CD4-positive, alpha-beta T cell treated with Interleukin-6 for 4 hours (primary cell): ENCODE results near the gene SLIT1.

Source experiments
- DNase-seq: peaks from one replicate; pipeline ENCODE4 v3.0.0-alpha.2; 2020; ENCODE audit warnings: mixed read lengths

SLIT1 gene

DNA sequence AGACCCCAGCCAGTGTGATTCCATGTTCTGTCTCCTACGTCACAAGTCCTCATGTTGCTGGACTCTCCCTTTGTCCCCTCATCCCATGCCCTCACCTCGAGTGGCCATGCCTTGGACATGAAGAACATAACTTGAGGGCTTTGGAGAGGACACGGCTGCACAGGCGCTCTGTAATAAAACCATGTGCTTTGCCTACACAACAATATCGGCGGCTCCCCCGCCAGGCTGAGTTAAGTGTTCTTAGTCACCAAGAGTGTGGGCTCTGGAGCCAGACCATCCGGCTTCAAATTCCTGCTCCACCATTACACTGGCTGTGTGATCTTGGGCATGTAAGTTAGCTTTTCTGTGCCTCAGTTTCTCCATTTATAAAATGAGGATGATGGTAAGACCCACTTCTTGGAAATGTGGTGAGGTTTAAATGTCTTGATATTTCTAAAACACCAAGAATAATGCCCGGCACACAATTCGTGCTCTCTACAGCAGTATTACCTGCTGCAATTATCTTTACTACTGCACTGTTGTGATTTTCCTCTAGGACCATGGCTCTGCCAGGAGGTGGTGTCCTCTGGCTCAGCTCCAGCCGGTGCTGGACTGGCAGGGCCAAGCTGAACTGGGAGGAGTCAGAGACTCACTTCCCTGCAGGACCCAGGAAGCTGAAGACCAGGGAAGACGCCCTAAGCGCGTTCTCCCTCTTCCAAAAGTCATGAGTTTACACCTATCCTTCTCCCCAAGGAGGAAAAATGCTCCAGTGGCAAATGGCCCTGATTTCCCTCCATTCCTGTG is 15.7 kb downstream of the SLIT1 start:
- no peak for DNase-seq

DNA sequence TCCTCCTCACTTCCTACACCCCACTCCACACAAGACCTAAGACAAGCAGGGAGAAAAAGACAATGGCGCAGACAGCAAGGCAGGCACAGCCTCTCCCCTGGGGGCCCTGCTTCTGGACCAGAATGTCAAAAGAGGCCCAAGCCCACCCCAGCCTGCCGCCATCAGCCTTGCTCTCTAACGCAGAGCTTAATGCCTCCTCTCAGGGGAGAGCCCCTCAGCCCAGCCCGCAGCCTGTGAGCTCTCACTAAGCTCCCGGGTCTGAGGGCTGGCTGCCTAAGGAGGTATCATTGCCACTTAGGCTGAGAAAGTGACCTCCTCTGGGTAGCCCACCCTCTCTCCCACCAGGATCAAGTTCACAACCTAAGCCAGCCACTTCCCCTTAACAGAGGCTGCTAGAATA is 16.7 kb downstream of the SLIT1 start:
- DNase-seq = no peak

DNA sequence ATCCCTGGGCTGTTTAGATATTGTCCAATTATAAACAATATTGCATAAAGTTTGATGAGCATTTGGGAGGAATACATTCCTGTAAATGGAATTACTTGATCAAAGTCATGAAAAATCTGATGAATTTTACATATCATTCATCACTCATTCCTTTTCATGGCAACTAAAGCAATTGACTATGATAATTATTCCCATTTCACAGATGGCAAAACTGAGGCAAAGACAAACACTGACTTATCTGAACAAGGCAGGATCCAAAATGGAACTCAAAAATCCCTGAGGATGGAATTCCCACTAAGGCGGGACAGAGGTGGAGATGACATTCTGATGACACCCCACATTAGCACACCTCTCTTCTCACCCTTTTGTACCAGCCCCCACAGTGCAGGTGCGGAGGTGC is 17.1 kb downstream of the SLIT1 start:
- DNase-seq = no peak

DNA sequence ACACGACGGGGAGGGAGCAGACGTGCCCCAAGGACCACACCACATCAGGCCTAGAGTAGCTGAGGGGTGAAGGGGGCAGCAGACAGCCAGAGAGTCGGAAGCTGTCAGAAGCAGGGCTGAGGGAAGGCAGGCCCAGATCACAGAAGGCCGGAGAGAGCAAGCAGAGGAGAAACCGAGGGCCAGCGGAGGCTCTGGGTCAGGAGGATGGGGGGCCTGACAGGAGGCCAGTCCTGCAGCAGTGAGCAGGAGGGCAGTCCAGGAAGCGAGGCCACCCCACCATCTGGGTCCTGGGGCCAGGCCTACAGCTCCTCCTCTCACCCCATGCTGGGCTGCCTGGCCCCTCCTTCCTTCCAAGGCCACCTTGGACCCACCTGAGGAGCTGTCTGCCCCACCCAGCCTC is 20.3 kb downstream of the SLIT1 start:
- no peak for DNase-seq

DNA sequence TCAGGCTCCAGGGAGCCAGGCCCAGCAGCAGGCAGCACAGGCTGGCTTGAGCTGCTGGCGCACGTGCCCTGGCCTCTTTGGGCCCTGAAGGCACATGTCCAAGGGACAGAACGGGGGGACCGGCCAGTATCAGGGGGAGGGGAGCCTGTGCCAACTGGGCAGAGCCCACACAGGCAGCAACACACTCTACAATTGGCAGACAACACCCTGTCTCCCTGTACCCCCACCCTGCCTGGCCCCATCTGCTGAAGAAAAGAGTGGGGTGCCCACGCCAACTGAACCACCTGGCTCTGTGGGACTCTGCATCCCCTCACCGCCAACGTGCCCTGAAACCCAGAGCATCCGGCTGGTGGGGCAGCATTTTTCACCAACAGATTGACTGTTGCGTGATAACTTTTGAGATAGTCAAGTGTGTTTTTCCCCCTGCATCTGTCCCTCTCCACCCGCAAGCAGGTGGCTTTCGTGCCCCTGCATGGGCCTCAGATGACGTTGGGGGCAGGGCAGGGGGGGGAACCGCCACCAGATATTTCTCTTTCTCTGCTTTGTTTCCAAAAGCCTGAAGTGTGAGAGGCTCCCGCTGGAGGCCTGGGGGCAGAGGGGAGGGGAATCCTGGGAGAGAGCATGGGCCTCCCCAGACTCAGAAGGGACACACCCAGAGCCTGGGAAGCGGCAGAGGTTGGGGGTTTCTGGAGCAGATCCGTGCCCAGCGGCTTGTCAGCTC is 21.8 kb downstream of the SLIT1 start:
- DNase-seq = no peak

DNA sequence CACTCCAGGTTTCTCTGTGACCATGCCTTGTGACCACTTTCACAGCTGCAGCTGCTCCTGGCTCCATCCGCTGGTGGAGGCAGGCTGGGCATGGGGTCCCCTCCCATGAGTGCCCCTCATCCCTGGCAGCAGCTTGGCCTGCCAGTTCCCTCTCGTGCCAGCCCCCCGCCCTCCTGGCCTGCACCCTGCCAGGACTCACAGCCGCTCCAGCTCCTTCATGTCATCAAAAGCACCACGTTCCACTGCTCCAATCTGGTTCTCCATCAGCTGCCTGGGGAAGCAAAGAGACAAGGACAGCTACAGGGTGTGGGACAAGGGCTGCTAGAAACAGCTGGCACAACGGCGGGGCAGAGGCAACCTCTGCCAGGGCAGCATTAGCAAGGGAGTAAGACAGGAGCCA is 22.6 kb downstream of the SLIT1 start:
- DNase-seq = no peak

DNA sequence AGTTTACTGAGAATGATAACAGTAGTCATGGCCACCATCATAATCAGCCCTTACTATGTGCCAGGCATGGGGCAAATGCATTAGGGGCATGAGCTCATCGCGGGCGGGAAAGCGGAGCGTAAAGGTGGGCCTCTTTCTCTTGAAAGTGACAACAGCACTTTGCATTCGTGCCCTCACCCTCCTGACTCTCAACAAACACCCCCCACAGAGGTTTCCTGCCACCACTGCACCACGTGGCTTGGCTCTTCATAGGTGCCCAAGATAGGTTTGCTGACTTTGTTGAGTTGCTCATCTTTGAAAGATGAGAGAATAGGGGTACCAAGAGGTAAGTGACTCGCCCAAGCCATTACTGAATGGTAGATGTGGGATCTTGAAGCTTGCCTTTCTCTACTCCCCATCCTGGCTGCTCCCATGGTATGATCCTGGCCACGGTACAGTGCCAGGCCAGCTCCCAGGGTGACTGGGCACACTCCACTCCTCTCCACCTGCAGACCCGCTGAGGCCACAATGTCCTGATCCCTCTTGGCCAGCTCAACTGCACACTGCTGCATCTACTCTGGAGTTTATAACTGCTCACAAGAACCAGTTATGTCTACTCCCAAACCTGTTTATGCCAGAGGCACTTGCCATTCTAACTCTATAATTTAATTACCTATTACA is 26.0 kb downstream of the SLIT1 start:
- DNase-seq = no peak

DNA sequence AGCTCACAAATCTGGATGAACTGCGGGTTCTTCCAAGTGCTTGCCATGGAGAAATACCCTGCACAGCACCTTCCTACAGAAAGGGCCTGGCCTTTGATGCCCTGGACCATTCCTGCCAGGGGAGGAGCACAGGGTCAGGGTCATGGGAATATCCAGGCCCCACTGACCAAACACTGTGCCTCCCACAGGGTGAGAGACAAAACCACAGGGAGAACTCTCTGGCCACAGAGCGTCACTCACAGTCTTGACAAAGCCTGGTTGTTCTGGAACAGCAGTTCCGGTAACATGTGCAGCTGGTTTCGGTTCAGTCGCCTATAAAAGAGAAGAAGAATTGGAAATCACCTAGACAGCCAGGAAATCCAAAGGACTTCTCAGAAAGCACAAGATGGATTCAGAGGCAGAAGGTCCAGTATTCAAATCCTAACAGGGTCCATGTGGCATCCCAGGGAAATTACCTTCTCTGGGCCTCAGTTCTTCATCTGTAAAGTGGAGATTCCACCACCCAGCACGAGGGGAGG is 28.1 kb downstream of the SLIT1 start:
- no peak for DNase-seq

DNA sequence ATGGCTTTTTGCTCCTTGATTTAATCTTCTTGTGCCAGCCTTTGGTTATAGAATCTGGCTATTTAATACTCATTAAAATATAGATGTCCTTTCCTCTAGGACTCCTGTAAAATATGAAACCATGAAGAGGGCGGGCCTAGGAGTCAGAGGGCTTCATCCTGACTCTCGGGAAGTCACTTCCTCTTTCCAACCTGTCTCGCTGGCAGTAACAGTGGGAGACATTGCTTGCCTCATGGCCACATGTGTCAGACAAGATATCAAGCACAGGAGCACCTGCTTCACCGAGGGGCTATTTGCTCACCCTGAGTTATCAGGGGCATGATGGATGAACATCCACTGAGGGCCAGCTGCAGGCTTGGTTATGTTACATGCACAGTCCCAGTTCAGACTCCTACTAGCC is 31.0 kb downstream of the SLIT1 start:
- DNase-seq = no peak

DNA sequence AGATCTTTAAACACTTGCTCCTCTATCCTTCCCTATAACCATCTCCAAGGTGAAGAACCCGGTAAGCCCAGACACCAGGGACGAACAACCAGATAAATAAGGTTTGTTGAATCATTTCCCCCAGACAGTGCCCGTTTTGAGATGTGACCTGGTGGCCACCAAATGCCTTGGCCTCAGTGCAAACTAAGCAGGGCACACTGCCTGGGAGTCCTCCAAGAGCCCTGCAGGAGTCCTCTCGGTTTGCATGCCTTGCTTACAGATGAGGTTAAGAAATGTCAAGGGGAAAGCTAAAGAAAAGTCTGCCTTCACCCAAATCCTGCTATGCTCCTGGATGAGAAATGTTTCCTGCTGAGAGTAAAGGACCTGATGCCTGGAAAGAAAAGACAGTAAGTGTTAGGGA is 31.6 kb downstream of the SLIT1 start:
- DNase-seq = no peak

DNA sequence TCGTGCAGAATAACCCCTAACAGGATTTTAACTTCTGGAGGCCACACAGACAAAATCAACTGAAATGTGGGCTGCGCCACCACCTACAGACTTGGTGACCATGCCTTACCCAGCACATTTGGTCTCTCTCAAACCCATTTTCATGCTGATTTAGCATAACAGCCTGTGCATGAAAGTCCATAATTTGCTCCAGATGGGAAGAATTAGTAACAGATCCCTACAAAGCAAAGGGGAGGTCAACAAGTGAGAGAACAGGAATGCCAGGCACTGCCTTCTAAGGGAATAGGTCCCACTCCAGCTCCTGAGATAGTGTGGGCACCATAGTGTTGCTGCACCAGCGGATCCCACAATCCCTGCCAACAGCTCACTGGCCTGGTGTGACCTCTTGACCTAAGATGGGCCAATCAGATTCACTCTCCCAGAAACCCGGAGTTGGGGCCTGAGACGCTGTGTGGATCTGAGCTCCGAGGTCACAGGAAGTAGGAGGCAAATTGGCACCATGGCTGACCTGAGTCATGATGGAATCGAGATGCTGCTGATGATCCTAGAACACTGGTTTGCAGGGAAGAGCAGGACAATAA is 32.4 kb downstream of the SLIT1 start:
- DNase-seq = no peak

DNA sequence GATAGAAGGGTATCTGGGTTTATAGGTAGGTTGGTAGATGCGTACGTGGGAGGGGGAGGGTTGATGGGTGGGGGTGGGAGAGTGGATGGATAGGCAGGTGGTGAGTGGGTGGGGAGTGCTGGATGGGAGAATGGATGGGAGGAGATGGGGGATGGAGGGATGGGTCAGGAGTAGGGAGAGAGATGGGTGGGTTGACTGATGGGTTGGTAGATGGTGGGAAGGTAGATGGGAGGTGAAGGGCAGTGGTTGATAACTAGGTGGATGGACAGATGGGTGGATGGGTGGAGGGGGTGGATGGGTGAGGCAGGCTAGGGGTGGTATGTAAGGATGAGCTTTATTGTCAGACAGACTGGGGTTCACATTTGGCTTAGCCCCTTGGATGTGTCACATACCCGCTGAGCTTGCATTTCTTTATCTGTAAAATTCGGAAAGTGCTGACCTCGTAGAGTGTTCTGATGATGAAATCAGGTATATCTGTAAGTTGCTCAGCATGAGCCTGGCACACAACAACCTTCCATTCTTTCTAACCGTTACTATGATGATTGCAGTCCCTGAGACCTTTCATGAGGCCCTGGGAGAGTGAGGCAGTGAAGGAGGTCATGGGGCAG is 34.3 kb downstream of the SLIT1 start:
- no peak for DNase-seq

DNA sequence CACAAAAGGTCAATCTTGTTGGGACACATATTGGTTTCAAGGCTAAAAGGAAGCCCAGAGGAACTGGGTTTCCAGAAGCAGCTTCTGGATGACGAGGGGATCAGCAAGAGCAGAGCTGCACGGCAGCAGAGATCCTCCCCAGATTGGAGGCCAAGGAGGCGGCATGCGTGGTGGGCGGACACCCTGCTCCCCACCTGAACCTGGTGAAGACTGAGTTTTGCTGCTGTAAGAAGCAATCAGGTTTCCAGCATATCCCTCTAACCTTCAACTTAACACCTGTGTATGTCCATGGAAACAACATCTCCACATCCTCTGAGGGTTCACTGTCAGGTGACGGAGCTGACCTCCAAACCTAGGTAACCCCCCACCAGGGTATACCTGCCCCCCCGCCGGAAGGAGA is 35.1 kb downstream of the SLIT1 start:
- no peak for DNase-seq

DNA sequence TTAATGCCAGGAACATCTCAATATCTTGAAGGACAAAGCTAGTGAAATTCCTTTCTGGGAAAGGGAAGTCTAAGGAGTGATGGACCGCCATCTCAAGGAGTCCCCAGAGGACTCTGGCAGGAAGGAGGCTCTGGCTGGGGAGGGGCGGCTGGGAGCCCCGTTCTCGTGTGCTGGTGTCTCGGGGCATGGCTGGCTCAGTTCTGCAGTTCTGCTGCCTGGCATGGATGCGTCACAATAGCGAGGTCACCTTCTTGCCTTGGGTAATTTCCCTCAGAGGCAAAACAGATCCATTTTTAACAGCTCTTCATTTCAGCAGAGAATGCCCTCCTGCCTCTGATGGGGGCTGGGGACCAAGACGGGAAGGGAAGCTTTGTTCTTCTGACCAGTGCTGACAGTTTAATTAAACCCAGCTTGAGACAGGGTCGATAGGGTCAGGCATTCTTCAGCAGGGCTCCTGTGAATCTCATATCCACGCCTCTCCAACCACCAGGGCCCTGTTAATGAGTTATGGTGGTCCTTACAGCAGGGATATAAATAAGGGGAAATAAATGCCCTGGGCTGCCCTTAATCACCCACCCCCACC is 35.7 kb downstream of the SLIT1 start:
- no peak for DNase-seq

DNA sequence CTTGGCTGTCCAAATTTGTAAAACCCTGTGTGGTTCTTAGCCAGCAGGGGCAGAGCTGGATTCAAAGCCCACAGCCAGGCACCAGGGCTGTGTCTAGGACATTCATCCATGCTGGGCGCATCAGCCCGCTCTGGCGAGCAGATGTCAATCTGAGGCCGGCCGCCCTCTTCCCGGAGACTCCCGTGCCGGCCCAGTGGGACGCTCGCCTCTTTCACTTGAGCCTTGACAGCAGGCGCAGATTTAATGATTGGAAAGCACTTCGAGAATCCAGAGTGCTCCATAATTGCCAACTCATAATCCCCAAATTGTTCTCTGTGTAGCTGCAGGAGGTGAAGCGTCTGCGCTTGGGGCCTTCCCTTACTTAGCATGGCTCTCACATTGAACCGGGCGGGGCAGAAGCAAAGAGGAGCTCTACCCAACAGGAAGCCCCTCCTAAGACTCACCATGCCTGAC is 36.7 kb downstream of the SLIT1 start:
- DNase-seq = no peak

DNA sequence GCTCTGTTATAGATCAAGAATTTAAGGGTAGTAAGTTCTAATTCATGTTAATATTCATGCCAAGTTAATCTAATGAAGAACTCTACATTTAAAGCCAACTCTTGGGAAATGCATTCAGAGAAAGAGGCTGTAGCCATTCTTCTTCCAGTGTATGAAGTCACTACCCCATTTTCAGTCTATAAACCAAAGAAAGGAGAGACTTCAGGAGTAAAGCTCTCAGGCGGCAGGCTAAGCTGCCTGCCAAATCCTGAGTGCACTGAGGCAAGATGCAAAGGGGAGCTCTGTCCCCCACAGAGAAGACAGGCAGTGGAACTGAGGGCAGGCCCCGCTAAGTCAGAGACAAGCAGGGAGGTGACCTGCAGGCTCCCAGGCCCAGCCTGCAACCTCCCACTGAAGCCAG is 41.5 kb downstream of the SLIT1 start:
- no peak for DNase-seq

DNA sequence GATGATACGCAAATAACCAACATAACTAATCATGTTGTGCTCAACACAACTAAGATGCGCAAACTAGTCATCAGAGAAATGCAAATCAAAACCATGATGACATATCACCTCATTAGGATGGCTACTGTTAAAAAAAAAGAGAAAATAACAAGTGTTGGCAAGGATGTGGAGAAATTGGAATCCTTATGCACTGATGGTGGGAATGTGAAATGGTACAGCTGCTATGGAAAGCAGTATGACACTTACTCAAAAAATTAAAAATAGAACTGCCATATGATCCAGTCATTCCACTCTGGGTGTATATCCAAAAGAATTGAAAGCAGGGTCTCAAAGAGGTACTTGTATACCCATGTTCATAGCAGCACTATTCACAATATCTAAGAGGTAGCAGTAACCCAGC is 42.9 kb downstream of the SLIT1 start:
- DNase-seq = no peak

DNA sequence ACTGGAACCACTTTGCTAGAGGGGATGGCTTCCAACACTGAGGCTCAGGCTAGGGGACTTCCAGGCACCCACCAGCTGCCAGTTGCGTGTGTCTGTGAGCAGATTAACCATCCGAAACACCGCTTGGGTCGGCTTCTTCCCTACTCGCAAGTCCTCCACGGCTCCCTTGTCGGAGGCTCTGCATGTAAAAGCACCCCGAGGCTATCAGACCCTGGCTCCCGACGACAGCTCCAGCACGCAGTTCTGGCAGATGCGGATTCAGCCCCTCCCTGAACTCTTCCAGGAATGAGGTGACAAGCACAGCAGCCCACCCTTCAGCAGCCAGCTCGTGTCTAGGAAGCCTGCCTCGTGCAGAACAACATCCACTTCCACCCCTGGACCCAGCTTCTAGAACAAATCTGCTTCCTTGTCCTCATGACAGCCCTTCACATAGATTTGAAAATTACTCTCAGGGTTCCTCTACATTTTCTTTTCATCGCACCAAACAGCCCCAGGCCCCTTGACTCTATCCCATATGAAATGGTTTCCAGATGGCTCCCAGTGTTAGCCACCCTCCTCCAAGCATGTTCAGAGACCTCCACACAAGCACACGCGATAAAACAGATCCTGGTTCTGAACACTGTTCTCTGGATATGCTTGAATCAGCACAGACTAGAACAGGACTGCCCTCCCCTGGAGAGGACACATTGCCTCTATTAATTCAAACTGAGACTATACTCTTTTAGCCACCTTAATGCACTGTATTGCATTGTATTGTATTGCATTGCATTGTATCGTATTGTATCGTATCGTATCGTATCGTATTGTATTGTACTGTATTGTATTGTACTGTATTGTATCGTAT is 44.6 kb downstream of the SLIT1 start:
- DNase-seq = no peak

DNA sequence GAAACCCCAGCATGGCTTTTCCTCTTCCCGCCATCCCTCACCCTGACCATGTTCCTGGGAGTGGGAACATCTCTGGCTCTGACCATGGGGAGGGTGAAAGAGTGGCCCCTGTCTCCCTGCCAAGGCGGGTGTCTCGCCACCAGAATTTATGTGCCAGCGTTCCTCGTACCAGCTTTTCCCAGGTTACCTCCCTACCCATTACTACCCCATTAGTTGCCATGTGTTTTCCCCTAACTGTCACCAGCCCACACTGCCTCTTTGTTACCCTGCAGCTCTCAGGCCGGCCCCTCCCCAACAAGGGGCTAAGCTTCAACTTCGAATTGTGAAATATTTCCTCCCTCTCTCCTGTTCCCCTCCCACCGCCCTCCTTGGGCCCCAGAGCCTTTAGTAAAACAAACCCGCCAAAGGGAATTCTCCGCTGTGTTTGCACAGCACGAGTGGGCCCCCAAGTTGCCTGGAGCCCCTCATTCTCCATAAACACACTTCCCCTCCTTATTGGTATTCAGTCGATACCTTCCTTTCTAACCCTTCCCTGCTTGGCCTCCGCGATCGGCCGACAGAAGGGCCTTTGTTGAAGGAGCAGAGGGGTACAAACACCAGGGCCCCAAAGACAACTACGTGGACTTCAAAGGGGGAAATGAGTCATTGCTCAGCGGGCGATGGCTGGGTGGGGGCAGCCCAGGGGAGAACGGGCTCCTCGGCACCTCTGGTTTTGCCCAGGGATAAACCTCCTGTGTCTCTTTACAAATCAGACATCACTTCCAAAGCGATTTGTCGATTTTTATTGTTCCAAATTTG is 45.5 kb downstream of the SLIT1 start:
- DNase-seq = no peak

DNA sequence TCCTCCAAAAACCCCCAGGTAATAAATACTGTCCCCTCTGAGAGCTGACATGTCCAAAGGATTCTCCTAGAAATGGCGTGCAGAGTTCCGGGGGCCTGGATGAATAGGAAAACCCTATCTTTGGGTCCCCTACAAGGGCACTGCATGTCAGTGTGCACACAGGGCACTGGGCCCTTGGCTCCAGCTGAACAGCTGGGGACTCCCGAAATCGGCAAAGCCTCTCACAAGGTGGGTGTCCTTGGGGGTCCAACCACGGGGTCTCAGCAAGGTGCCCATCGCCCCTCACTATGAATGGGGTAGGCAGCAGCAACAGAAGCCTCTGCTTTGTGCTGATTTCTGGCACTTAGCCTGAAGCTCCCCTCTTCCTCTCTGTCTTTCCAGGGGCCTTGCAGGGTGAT is 46.1 kb downstream of the SLIT1 start:
- DNase-seq = no peak

DNA sequence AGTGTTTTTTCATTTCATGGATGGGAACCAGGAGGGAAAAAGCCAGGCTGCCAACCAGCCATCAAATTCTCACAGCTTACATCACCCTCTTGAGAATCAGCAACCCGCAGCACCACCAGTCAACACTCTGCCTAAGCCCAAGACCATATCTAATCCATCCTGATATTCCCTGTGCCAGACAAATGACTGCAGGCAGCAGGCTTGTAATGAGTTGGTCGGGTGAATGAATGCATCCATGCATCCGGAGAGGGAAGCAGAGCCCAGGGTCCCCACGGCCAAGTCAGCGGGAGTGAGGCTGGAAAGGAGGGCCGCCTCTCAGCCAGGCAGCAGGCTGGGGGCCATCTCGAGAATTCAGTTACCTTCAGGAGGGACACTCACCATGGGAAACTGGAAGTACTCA is 46.9 kb downstream of the SLIT1 start:
- no peak for DNase-seq
